ENCODE data around the gene MRPS27. TPM values are rescaled to one million over a fixed set of nuclear protein-coding genes. Genes with fewer than 3 reads are reported as not detected.

The MRPS27 gene
- total and polyA plus RNA-seq, 2 of the 4 experiments (the other 2 are of a cell fraction), result 46.9 to 90.5 TPM

GRCh38 chr5:72286798-72287197, 33.2 kb downstream of the MRPS27 start:
- WGBS, 2 experiments (ENCODE audit: extremely low coverage in 2 of 2, insufficient read length in 1 of 2), result no CpG with 5 or more reads among the region's 5 CpGs
- dilution Hi-C loops (cut with HindIII; ENCODE audit: low sequenced_read_pairs, unreplicated experiment), result no loop called here
- in situ Hi-C loops (cut with MboI; ENCODE audit: low sequenced_read_pairs), result no loop called here
- intact Hi-C loops (cut with micrococcal nuclease), result no loop called here
- DNase-seq (no peak), ATAC-seq (ENCODE audit: low read depth) (no peak)
- H3K4ac ChIP-seq (ENCODE audit: low read depth, low read length), result no peak overlapping the region
- H2AFZ ChIP-seq (replicated peaks; ENCODE audit: low read length, poor library complexity), result no peak overlapping the region
- BruUV-seq (replicated peaks), result no TSS peak
- no peak overlapping the region for H3K14ac ChIP-seq (replicated peaks; ENCODE audit: low read depth, low read length)
- no peak overlapping the region for H3K4me3 ChIP-seq (ENCODE audit: insufficient read depth, low read depth, low read length)
- no peak overlapping the region for H2AK5ac ChIP-seq (ENCODE audit: low read depth, low read length)
- H3K79me1 ChIP-seq (ENCODE audit: low read depth in 1 of 2, low read length in 2 of 2), result peaks cover 6 to 17% of the 10 kb centered on the region in 2 experiments
- H3K4me2 ChIP-seq (ENCODE audit: low read depth, low read length), result no peak overlapping the region
- no peak overlapping the region for H2BK20ac ChIP-seq (ENCODE audit: low read depth, low read length)
- peaks cover 3% of the 10 kb centered on the region; the same call in 1 of the 2 replicates for H3K36me3 ChIP-seq (ENCODE audit: control insufficient read depth, insufficient read depth, low read length)
- no peaks in the 10 kb centered on the region for H3K9me3 ChIP-seq (ENCODE audit: control insufficient read depth, insufficient read depth, low read length)
- H4K20me1 ChIP-seq (ENCODE audit: insufficient read depth, low read length), result no peaks in the 10 kb centered on the region
- TF ChIP-seq POLR2A (IDR thresholded peaks at IDR 0.05; ENCODE audit: low read depth, low read length) (no peak), SMC3 (IDR thresholded peaks at IDR 0.05; ENCODE audit: low read depth, low read length) (no peak), FOS (IDR thresholded peaks at IDR 0.05; ENCODE audit: low read depth, low read length) (no peak), RAD21 (IDR thresholded peaks at IDR 0.05; ENCODE audit: low read length) (no peak), ELK1 (IDR thresholded peaks at IDR 0.05; ENCODE audit: borderline replicate concordance, low read depth, low read length) (no peak), NFE2L2 (IDR thresholded peaks at IDR 0.05; ENCODE audit: low read depth, low read length) (no peak), RFX5 (IDR thresholded peaks at IDR 0.05; ENCODE audit: low read depth, low read length) (no peak), MXI1 (IDR thresholded peaks at IDR 0.05; ENCODE audit: borderline replicate concordance, low read depth, low read length) (no peak), RCOR1 (IDR thresholded peaks at IDR 0.05; ENCODE audit: insufficient replicate concordance, low read length) (no peak), CTCF (conservative IDR thresholded peaks at IDR 0.05; ENCODE audit: low read depth, low read length) (no peak), CEBPB (IDR thresholded peaks at IDR 0.05; ENCODE audit: low read depth, low read length) (no peak), CHD1 (IDR thresholded peaks at IDR 0.05; ENCODE audit: low read depth, low read length) (no peak), MAZ (IDR thresholded peaks at IDR 0.05; ENCODE audit: borderline replicate concordance, low read depth, low read length) (no peak)
- no peak overlapping the region for H4K5ac ChIP-seq (ENCODE audit: low read depth, low read length)
- no peak overlapping the region for H2BK120ac ChIP-seq (ENCODE audit: low read depth, low read length)
- H3K9ac ChIP-seq (ENCODE audit: low read depth, low read length), result no peak overlapping the region
- CTCF ChIA-PET, result no interaction called here
- H3K27ac ChIP-seq (ENCODE audit: insufficient read depth, low read length), result no peak overlapping the region
- no peak overlapping the region for H2AK9ac ChIP-seq (replicated peaks; ENCODE audit: low read depth, low read length, poor library complexity)
- H4K91ac ChIP-seq (ENCODE audit: insufficient read depth, low read depth, low read length), result no peak overlapping the region
- POLR2A ChIA-PET (ENCODE audit: unreplicated experiment), result no interaction called here
- no peak overlapping the region for H2BK15ac ChIP-seq (ENCODE audit: low read depth, low read length)
- H2BK5ac ChIP-seq (ENCODE audit: low read depth, low read length, poor library complexity, severe bottlenecking), result no peak overlapping the region
- H3K4me1 ChIP-seq (ENCODE audit: control insufficient read depth, insufficient read depth, low read length), result peaks cover 5% of the 10 kb centered on the region
- no peak overlapping the region for H3K18ac ChIP-seq (ENCODE audit: low read depth, low read length)
- H3K9me1 ChIP-seq (ENCODE audit: insufficient read depth, low read length), result peaks cover 7% of the 10 kb centered on the region
- no peak overlapping the region for H3K23ac ChIP-seq (ENCODE audit: low read depth, low read length)
- H3K56ac ChIP-seq (ENCODE audit: extremely low read depth, insufficient read depth, low read length), result no peak overlapping the region
- no peak overlapping the region for H4K8ac ChIP-seq (ENCODE audit: low read depth in 2 of 2, low read length in 2 of 2)
- H3K27me3 ChIP-seq (ENCODE audit: control insufficient read depth, insufficient read depth, low read length), result no peaks in the 10 kb centered on the region
